ENCODE data around the gene MRPS14.
"Not testable (repeated sequence)": the region's sequence is repeated elsewhere in the genome, so short reads cannot be mapped to it uniquely, and the experiment has no call there.

MRPS14 gene

GRCh38 chr1:175023043-175023921 lies at the start of gene MRPS14:
Gene MRPS14, minus strand, starts transcription at chr1:175023425. Its CDS starts 17 bp downstream, at chr1:175023408.
- peak; percentile 96 for DNase-seq (ENCODE audit: low read depth)

GRCh38 chr1:175072099-175072951 lies 49.1 kb upstream of the MRPS14 start:
- no peak for DNase-seq (ENCODE audit: low read depth)

GRCh38 chr1:175071276-175071943 lies 48.2 kb upstream of the MRPS14 start:
- DNase-seq (ENCODE audit: low read depth), result no peak

- no peak for DNase-seq (ENCODE audit: low read depth)
Observed at GRCh38 chr1:175070818-175071217, 47.6 kb upstream of the MRPS14 start.

- DNase-seq (ENCODE audit: low read depth), result no peak
Observed at GRCh38 chr1:175067362-175068106, 44.3 kb upstream of the MRPS14 start, which contains the start of gene TNN. Gene TNN, plus strand, starts transcription at chr1:175067833. Its CDS starts 9,586 bp downstream, at chr1:175077419.

- DNase-seq (ENCODE audit: low read depth), result no peak
Observed at GRCh38 chr1:175062858-175063257, 39.6 kb upstream of the MRPS14 start.

GRCh38 chr1:175062339-175062738 lies 39.1 kb upstream of the MRPS14 start:
- no peak for DNase-seq (ENCODE audit: low read depth)

GRCh38 chr1:175054736-175055135 lies 31.5 kb upstream of the MRPS14 start:
- no peak for DNase-seq (ENCODE audit: low read depth)

GRCh38 chr1:175050992-175051391 lies 27.8 kb upstream of the MRPS14 start:
- no peak for DNase-seq (ENCODE audit: low read depth)

GRCh38 chr1:175045519-175045918 lies 22.3 kb upstream of the MRPS14 start:
- no peak for DNase-seq (ENCODE audit: low read depth)

GRCh38 chr1:175045097-175045496 lies 21.9 kb upstream of the MRPS14 start:
- DNase-seq (ENCODE audit: low read depth), result no peak

- DNase-seq (ENCODE audit: low read depth), result not testable (repeated sequence)
Observed at GRCh38 chr1:175044591-175044990, 21.4 kb upstream of the MRPS14 start.

GRCh38 chr1:175043824-175044223 lies 20.6 kb upstream of the MRPS14 start:
- DNase-seq (ENCODE audit: low read depth), result no peak

GRCh38 chr1:175042650-175043049 lies 19.4 kb upstream of the MRPS14 start:
- no peak for DNase-seq (ENCODE audit: low read depth)

- no peak for DNase-seq (ENCODE audit: low read depth)
Observed at GRCh38 chr1:175040324-175040879, 17.2 kb upstream of the MRPS14 start.

- no peak for DNase-seq (ENCODE audit: low read depth)
Observed at GRCh38 chr1:175037416-175037815, 14.2 kb upstream of the MRPS14 start.

GRCh38 chr1:175036476-175036875 lies 13.3 kb upstream of the MRPS14 start:
- DNase-seq (ENCODE audit: low read depth), result no peak

GRCh38 chr1:175035865-175036264 lies 12.6 kb upstream of the MRPS14 start:
- DNase-seq (ENCODE audit: low read depth), result no peak

- DNase-seq (ENCODE audit: low read depth), result no peak
Observed at GRCh38 chr1:175034775-175035174, 11.6 kb upstream of the MRPS14 start.

- no peak for DNase-seq (ENCODE audit: low read depth)
Observed at GRCh38 chr1:175033953-175034352, 10.7 kb upstream of the MRPS14 start.

- no peak for DNase-seq (ENCODE audit: low read depth)
Observed at GRCh38 chr1:175024773-175025172, 1.5 kb upstream of the MRPS14 start.

Data from CMK (cell line).